Activated CD4-positive, alpha-beta T cell treated with anti-CD3 and anti-CD28 coated beads for 1 hour (primary cell): ENCODE results near the gene NXT1.

Experiments
- DNase-seq: peaks from one replicate; pipeline ENCODE4 v3.0.0-alpha.2; 2020

Gene NXT1

GRCh38 chr20:23393996-23394775 lies 43.6 kb downstream of the NXT1 start:
- DNase-seq, result no peak

DNA sequence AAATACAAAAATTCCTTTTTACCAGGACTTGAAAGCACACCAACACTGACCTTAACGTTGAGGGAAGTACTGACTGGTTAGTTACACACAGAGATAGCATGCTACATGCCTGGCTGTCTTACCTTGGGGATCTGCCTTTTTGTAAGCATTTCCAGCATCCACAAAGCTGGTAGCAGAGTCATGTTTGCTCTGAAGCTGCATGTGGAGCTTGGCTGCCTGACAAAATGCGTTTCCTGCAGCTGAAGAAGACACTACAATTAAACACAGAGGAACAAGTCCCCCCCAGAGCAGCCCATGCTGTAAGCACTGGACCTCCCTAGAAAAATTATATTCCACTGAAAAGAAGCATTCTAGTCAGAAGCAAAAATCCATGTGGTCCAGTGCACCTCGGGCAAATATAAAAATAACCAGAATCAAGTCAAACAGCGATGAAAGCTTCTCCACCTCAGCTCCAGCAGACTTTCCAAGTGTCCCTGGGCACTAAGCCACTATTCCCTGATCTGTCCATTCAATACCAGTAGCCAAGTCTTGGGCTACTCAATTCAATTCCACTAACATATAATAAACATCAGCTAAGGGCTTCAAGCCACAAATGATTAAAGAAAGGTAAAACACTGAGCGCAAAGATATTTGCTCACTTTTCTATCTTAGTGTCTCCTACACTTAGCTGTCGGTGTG lies 46.5 kb downstream of the NXT1 start:
- no peak for DNase-seq

GRCh38 chr20:23397961-23398360 lies 47.4 kb downstream of the NXT1 start:
- no peak for DNase-seq

GRCh38 chr20:23399568-23400241 lies 49.1 kb downstream of the NXT1 start:
- no peak for DNase-seq

- DNase-seq, result no peak
Observed at GRCh38 chr20:23401051-23401450, 50.5 kb downstream of the NXT1 start.

- no peak for DNase-seq
Observed at GRCh38 chr20:23403751-23404150, 53.2 kb downstream of the NXT1 start.

DNA sequence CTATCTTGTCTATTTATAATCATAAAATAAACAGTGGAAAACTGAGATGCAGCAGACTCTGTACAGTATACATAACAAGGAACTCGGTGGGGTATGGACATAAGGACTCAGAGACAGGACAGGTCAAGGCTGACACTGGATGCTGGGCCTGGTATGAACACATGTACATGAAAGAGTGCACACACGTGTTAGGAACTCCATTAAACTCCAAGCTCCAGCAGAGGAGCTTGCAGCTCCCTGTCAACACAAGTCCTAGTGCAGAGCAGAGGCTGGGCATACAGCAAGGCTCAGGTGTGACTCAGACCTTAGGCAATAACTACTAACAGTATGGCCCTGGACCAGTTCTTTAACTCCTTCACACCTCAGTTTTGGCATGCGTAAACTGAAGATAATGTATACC lies 53.6 kb downstream of the NXT1 start:
- DNase-seq, result no peak
